NCI-H446 (cell line): ENCODE measurements around the gene SEZ6L.
A peak's percentile ranks its signal among the peaks of the same experiment; 100 is the strongest.
"Not testable (repeated sequence)": the region's sequence is repeated elsewhere in the genome, so short reads cannot be mapped to it uniquely, and the experiment has no call there.

ENCODE experiments used
- DNase-seq, 2 experiments: peaks; one replicate each; lab custom pipeline; 2025; lab: John Stamatoyannopoulos, UW

The SEZ6L gene

DNA sequence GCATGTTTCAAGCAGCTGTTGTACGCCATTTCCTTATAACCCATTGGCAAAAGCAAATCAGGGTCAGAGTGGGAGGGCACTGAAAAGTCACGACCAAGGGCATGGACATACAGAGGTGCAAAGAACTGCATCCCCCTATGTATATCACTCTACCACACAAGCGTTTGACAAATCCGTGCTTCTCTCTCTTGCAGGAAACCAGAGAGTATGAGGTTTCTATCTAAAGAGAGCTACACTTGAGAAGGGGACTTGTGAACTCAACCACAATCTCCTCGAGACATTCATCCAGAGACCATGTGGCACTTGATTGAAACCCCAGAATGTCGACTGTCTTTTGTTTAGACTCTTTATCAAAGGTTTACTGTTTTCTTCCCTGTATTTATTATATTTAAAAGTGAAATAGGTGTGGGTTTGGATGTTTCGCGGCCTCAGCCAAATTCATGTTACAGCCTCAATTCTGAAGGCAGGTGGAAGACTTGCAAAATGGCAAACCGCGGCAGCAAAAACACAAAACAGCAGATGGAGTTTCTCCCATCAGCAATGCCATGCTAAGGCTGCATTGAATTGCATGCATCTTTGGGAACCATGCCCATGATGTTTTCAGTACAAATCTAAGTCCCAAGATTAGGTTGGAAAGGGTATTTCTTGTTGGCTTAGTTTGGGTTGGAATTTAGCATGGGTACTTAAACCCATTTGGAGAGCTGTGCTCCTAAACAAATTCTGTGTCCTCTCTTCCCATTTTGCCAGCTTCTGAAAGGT, 211.0 kb downstream of the SEZ6L start:
- DNase-seq, result no peak

DNA sequence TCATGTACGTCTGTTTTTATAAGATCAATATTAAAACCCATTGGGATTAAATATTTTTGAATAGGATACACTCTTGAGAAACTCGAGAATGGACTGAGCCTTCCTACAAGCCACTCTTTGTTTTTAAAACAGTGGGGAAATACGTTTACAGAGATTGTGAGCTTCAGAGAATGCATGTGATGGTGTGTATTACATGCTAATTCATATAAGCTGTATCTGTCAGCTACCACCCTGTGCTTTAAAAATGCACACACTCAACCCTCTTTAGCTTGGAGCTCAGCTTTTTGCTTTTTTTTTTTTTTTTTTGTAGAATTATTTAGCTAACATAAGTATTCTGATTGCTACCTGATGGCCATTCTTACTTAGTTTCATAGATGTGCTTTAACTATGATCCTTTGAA, 213.5 kb downstream of the SEZ6L start:
- DNase-seq, result no peak

- no peak for DNase-seq
Measured at GRCh38 chr22:26383968-26384556, 214.8 kb downstream of the SEZ6L start.

DNA sequence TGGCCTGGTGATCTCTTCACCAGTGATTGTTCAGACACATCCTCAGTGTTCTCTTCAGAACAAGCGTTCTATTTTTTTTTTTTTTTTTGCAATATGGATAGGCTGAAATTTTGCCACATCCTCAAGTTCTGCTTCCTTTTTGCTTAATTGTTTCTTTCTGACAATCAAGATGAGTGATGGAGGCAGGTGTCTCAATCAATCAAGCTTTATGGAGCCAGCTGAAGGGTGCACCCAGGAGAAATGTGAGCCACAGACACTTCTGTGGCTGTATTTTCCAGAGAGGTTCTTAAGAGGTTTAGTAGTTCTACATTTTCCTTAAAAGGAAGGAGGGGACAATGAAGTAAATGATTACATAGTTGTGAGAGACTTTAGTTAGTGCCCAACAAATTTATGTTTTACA, 215.9 kb downstream of the SEZ6L start:
- no peak for DNase-seq

GRCh38 chr22:26389125-26389524, 219.9 kb downstream of the SEZ6L start:
- DNase-seq, result no peak

GRCh38 chr22:26391091-26391490, 221.8 kb downstream of the SEZ6L start:
- no peak for DNase-seq

DNA sequence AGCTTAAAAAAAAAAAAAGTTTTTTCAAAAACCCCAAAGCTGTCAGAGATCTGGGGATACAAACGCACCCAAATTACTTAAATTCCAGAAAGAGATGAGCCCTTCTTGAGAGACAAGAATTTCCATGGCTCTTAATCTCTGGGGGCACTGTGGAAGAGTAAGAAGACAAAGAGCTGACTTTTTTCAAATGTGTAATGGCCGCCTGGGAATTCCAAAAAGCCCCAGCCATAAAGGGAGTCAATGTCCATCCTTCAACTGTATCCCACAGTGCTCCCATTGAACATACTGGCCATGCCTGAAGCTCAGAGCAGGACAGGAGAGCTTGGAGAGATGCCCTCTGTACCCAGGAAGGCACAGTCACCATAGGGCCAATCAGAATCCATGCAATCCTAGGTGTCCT, 222.4 kb downstream of the SEZ6L start:
- no peak for DNase-seq

DNA sequence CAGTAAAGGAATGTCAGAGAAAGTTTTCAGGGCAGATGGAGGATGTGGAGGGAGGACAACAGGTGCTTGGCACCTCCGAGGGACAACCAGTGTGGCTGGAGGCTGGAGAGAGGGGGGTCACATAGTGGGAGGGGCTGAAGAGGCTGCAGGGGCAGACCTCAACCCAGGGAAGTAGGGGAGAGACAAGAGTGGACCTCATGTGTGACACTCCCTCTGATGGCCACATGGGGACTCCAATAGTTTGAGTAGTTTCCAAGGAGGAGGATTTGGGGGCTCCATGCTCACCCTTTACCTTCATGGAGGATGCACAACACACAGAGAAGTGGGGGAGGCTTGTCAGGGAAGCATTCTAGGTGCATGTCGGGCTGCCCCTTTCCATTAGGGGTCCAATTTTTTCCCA, 224.7 kb downstream of the SEZ6L start:
- no peak for DNase-seq

DNA sequence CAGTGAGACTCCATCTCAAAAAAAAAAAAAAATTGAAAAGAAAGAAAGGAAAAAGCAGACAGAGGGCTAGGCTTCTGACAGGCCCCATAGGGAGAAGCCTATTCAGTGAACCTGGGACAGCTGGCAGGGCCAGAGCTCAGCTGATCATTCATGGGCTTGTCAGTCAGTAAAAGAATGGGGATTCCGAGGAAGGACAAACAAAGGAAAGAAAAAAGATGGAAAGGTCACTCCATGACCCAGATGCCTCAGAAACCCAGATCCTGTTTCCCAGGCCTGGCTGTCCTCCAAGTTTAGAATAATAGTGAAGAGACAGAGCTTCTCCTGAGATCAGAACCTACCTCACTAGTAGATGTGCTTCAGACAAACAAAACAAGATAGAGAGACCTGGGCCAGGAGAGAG, 225.5 kb downstream of the SEZ6L start:
- no peak for DNase-seq

- DNase-seq, result no peak
Measured at GRCh38 chr22:26395926-26396325, 226.7 kb downstream of the SEZ6L start.

DNA sequence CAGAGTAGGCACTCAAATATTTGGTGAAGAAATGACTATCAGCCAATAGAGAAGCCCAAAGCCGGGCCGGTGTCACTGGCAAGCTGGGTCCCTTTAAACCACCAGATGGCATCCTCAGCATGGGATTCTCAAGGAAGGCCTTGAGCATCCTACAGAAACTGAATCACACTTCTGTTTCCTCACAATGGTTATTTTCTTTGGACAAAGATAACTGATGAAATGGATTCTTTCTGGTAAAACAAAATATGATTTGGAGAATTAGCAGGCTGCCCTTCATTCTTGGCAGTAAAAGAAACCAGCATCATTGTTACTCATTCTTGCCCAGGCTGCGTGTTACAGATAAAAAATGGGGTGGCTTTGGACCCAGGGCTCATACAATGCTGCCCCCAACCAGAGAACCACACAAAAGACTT, 229.5 kb downstream of the SEZ6L start:
- DNase-seq, result peak in 1 of 2 experiments; percentile 68

GRCh38 chr22:26399289-26399688, 230.0 kb downstream of the SEZ6L start:
- no peak for DNase-seq

DNA sequence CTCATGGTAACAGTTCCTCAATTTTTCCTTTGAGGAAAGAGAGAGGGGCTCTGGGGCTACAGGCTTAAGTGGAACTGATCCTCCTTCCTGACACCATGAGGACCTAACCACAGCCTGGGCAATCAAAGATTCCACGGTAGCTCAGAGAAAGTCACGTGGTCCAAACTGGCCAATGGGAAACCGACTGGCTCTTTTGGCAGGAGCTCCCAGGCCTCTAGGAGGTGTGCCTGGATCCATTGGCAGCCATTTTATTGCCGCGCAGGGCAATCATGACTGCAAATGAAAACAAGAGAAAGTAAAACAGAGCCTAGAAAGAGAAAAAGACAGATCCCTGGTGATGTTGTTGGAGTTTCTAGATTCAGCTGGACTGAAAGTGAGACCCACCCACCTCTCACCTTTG, 232.5 kb downstream of the SEZ6L start:
- DNase-seq, result peak in 1 of 2 experiments; percentile 26

DNA sequence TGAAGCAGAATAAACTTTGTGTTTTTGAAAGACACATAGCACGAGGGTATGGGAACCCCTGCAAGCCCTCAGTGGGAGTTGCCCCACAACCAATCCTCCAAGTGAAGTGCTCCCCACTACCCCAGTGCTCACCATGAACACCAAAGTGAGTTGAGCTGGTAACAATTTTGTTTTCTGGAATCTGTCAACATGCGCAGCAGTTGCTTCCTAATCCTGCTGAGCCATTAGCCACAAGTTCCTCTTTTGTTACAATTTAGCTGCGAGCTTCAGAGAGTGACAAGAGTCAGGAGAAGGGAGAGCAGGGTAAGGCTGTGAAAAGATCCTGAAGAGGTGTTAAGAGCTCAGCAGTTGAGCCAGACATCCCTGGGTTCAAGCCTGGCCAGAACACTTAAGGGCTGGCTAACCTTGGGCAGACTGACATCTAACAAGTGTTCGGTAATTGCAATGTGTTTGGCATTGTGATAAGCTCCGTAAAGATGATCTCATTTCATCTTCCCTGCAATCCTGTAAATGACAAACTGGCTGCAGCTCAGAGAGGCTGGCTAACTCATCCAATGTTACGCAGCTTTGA, 235.7 kb downstream of the SEZ6L start:
- DNase-seq, result no peak

DNA sequence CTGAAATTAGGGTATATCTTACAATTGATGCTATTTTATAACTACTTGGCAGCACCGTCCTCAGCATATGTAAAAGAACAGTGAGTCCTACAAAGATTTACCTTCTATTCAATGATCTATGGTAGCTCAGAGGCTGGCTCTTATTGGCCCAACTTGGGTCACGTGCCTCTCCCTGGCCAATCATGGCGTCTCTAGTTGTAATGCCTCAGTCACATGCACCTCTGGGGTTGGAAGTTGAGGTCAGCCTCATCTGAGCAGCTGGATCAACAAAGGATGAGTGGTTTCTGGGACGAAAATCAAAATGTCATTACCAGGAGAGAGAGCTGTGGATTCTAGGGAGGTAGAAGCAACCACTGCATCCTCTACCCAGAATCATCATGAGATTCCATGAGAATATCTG, 236.9 kb downstream of the SEZ6L start:
- peak; percentile 38 to 39 for DNase-seq

DNA sequence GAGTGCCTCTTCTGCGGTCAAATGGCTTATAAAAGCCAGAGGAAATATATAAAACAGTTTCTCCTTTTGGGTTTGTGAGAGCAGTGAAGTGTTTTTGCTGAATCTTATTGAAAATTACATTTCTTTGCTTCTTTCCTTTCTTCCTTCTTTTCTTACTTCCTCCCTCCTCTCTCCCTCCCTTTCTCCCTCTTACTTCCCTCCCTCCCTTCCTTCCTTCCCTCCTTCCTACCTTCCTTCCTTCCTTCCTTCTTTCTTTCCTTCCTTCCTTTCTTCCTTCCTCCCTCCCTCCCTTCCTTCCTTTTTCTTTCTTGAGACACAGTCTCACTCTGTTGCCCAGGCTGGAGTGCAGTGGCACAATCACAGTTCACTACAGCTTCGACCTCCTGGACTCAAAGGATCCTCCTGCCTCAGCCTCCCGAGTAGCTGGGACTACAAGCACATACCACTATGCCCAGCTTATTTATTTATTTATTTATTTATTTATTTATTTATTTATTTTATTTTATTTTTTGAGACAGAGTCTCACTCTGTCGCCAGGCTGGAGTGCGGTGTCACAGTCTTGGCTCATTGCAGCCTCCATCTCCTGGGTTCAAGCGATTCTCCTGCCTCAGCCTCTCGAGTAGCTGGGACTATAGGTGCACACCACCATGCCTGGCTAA, 239.4 kb downstream of the SEZ6L start:
- not testable (repeated sequence) for DNase-seq

DNA sequence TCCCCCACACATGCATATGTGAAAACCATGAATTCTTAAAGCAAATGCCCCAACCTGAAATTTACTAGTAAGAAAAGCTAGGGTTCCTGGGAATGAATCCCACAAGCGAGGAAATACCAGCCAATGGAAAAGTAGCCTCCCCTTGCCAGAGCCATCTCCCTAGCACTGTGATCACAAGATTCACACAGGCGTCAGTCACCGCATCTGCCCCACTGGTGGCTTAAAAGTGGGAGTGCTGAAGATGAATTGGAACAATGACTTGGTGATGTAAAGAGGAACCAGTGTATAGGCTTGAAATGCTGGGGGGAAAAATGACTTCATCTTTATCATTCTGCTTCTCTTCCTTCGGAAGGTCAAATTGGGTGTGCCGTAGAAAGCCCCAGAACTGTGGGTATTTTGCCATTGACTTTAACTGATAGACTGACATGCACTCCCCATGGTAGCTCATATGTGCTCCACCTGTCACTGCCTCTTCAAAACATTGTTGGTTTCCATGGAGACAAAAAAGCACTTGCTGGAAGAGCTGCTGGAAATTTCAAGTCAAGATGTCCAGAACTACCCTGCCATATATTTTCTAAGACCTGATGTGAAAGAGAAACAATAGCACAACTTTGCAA, 240.6 kb downstream of the SEZ6L start:
- DNase-seq, result no peak

GRCh38 chr22:26410386-26410785, 241.1 kb downstream of the SEZ6L start:
- DNase-seq, result no peak

DNA sequence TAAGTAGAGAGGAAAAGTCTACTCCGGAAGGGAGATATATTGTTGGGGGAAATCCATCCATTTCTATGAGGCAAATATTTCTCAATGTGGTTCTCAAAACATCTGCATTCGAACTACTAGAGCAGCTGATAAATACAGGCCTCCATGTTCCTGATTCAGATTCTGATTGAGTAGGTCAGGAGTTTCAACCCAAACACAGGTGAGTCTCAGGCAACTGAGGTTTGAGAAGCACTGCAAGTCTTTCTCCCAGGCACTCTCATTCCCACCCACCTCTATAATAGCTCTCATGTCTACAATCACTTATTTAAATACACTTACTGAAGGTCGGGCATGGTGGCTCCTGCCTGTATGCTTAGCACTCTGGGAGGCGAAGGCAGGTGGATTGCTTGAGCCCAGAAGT, 245.1 kb downstream of the SEZ6L start:
- DNase-seq, result no peak

- no peak for DNase-seq
Measured at GRCh38 chr22:26416256-26416655, 247.0 kb downstream of the SEZ6L start.

DNA sequence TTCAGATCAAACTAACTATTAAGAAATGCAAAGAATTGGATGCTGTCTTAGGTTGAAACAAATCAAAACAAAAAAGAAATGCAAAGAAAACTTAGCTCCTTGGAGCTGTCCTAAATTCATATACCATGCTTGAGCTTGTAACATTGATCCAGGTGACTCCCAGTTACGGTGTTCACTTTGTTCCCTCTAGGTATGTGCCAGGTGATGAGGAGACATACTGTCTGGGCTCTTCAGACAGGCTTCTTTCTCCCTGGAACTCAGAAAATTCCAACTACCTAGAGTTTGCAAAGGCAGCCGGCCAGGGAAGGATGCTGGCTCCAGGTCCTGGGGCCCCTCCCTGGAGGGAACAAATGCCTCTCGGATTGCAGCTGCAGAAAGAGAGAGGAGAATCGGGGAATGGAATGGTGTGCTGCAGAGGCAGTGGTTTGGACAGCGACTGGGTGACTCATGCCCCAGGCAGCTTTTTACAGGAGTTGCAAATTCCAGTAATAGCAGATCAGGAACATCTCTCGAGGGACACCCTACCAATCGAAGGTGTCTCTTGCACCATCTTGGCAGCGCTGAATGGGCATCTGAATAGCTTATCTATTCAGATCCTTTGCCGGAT, 247.5 kb downstream of the SEZ6L start:
- DNase-seq, result no peak

DNA sequence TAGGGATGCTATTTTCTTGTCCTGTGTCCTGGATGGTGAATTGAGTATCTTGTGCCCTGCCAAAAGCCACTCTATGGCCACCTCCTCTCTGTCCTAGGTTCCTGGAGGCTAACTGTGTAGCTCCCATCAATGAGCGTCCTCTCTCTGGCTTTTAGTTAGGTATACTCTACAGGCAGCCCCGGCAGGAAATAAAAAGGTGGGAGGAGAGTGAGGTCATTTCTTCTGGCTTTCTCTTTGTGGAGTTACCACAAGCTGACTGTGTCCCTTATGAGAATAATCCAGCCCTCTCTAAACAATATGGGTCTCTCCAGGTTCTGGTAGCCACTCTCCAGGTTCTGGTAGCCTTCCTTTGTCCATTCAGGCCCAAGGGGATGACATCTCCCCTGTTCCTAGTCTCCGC, 248.1 kb downstream of the SEZ6L start:
- no peak for DNase-seq
